Lower lobe of right lung (tissue), 2 donors: Measurements from ENCODE around the gene CDYL2. TPM values are rescaled to one million over a fixed set of nuclear protein-coding genes. Genes with fewer than 3 reads are reported as not detected.

Experiments used
- ATAC-seq, 2 donors: fragments of 200-7000 bp; cut with Tn5 transposase; one replicate each; pipeline ENCODE4 v1.9.1; 2020 to 2022; ENCODE audit warnings: mild to moderate bottlenecking in 2 of 2, moderate library complexity in 2 of 2
- DNase-seq: peaks from one replicate; pipeline ENCODE4 v3.0.0-alpha.2; 2020
- H3K27ac ChIP-seq: fragments of 200-600 bp; one replicate; pipeline ENCODE4 v1.8.0; 2022
- H3K27me3 ChIP-seq: fragments of 200-600 bp; one replicate; pipeline ENCODE4 v1.8.0; 2022; ENCODE audit warnings: low read depth
- H3K36me3 ChIP-seq: fragments of 200-600 bp; one replicate; pipeline ENCODE4 v1.8.0; 2022; ENCODE audit warnings: mild to moderate bottlenecking
- H3K4me1 ChIP-seq: fragments of 200-600 bp; one replicate; pipeline ENCODE4 v1.8.0; 2022
- H3K4me3 ChIP-seq: fragments of 200-600 bp; one replicate; pipeline ENCODE4 v1.8.0; 2022; ENCODE audit warnings: mild to moderate bottlenecking
- H3K9me3 ChIP-seq: fragments of 200-600 bp; one replicate; pipeline ENCODE4 v1.8.0; 2022
- intact Hi-C: fragments of 100-400 bp; cut with DNase I; formaldehyde crosslinking; loops from one replicate; pipeline ENCODE4 v1.11.0; 2022
- total RNA-seq: library from RNA; stranded (reverse); fragmentation: NEBNext Ultra II Directional; extraction: Animal tissue kit (Norgen Biotek cat#: 25700); gene quantifications from one replicate; pipeline ENCODE4 v1.2.1, GENCODE V29; 2021
- TF ChIP-seq, protein P1 (sequence below): fragments of 200-600 bp; IDR thresholded peaks from one replicate; pipeline ENCODE4 v1.8.0; 2022; ENCODE audit warnings: antibody characterized with exemption, mild to moderate bottlenecking
- donor health status: DM: no; HTN: yes; CAD: no; lungs with severe emphysema.

Gene CDYL2
- total RNA-seq, 1 donor from 2014 or later: 14.7 TPM

DNA sequence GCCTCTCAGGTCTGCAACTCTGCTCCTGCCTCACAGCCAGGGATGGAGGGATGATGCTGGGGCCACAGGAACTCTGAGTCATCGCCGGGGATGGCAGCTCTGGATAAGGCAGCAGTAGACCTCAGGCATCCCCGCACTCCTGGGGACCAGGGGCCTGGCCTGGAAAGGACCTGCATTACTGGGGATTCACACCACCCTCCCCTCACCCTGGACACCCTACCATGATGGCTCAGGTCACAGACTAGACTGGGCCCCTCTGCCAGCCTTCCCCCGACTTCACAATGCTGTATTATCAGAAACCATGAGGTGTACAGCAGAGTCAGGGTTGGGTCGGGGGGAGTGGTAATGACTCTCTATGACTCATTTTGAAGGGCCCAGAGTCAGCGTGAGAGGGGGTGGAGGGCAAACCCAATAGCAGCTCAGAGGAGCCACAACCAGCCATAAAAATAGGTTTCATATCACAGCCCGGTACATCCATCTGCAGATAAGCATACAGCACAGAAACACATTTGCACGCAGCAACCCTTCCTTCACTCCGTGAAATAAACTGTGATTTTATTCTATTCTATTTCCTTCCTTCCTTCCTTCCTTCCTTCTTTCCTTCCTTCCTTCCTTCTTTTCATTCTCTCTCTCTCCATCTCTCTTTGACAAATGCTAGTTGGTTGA, 234.8 kb downstream of the CDYL2 start:
- DNase-seq (no peak), ATAC-seq (peak; percentile 36 to 57)
- Histone ChIP-seq H3K4me3 (no peak overlapping the region), H3K36me3 (no peaks in the 10 kb centered on the region), H3K27ac (no peak overlapping the region), H3K9me3 (no peaks in the 10 kb centered on the region), H3K27me3 (no peaks in the 10 kb centered on the region), H3K4me1 (no peaks in the 10 kb centered on the region)
- intact Hi-C loops: no loop called here
- TF ChIP-seq, protein P1, sequence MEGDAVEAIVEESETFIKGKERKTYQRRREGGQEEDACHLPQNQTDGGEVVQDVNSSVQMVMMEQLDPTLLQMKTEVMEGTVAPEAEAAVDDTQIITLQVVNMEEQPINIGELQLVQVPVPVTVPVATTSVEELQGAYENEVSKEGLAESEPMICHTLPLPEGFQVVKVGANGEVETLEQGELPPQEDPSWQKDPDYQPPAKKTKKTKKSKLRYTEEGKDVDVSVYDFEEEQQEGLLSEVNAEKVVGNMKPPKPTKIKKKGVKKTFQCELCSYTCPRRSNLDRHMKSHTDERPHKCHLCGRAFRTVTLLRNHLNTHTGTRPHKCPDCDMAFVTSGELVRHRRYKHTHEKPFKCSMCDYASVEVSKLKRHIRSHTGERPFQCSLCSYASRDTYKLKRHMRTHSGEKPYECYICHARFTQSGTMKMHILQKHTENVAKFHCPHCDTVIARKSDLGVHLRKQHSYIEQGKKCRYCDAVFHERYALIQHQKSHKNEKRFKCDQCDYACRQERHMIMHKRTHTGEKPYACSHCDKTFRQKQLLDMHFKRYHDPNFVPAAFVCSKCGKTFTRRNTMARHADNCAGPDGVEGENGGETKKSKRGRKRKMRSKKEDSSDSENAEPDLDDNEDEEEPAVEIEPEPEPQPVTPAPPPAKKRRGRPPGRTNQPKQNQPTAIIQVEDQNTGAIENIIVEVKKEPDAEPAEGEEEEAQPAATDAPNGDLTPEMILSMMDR: no peak

DNA sequence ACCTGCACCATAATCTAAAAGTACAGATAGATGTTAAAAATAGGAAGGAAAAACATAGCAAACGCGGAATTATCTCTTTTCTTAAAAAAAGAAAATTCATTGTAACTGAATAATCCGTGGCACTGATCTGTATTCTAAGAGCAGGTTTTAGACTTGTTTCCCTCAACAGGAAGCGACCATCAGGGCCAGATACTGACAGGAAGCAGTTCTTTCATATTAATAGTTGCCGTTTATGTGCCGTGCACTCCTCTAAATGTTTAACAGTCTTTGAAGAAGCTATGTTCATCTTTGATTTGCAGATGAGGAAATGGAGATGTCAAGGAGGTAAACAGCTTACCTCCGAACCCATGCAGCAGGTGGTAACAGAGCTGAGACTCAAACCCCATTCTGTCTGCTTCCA, 240.0 kb downstream of the CDYL2 start:
- DNase-seq (no peak), ATAC-seq (no peak)
- no peaks in the 10 kb centered on the region for H3K27me3 ChIP-seq
- H3K36me3 ChIP-seq: no peaks in the 10 kb centered on the region
- H3K27ac ChIP-seq: no peak overlapping the region
- H3K9me3 ChIP-seq: no peaks in the 10 kb centered on the region
- H3K4me1 ChIP-seq: no peaks in the 10 kb centered on the region
- intact Hi-C loops: no loop called here
- TF ChIP-seq, protein P1: no peak
- H3K4me3 ChIP-seq: no peak overlapping the region

DNA sequence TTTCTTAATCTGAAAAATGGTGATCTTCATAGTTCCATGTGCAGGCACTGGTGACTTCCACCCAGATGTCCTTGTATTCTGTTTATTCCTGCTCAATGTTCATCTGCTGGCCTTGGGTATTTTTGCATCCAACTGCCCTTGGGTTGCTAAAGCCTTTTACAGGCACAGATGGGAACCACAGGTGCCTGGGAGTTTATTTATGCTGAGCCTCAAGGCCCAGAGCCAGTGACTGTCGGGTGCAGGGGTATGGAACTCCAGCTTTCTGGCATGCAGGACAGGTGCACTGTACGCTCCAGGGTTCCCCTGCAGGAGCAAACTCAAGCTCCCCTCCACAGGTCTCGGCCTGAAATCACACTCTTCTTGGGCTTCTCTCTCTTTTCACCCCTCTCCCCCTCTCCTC, 241.3 kb downstream of the CDYL2 start:
- Histone ChIP-seq H3K9me3 (no peaks in the 10 kb centered on the region), H3K4me3 (no peak overlapping the region), H3K4me1 (no peaks in the 10 kb centered on the region), H3K27me3 (no peaks in the 10 kb centered on the region), H3K27ac (no peak overlapping the region), H3K36me3 (no peaks in the 10 kb centered on the region)
- TF ChIP-seq, protein P1: no peak
- intact Hi-C loops: no loop called here
- ATAC-seq: no peak
- no peak for DNase-seq

DNA sequence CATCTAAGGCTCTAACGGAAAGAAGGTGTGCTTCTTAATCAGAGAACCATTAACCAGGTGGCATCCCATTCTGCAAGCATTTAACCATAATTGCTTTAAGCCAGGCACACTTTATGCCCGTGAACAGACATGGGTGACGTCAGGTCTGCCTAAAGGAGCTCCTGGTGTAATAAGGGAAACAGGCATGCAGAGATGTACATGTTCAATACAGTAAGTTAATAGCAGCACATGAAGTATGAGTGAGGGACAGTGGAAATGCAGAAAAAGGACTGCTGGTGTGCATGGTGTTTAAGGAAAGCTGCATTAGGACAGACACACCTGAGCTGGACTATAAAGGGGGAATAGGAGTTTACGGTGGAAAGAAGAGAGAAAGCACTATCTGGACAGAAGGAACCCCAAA, 245.0 kb downstream of the CDYL2 start:
- intact Hi-C loops: no loop called here
- ATAC-seq (no peak), DNase-seq (no peak)
- Histone ChIP-seq H3K36me3 (no peaks in the 10 kb centered on the region), H3K9me3 (no peaks in the 10 kb centered on the region), H3K4me1 (no peaks in the 10 kb centered on the region), H3K27me3 (no peaks in the 10 kb centered on the region), H3K27ac (no peak overlapping the region), H3K4me3 (no peak overlapping the region)
- TF ChIP-seq, protein P1: no peak

DNA sequence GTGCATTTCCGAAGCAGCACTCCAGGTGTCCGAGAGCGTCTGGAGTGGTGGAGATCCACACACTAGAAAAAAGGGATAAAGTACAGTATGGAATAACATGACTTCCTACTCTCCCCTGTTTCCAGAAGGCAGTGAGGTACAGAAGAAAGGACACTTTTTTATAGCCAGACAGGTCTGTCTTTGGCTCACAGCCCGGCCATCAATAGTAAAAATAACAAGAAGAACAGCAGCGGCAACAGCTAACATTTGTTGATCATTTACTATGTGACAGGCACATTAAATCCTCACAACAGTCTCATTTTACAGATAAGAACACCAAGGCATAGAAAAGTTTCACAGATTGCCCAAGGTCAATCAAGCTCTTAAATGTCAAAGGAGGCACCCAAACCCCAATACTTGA, 247.4 kb downstream of the CDYL2 start:
- ATAC-seq (no peak), DNase-seq (no peak)
- TF ChIP-seq, protein P1: no peak
- Histone ChIP-seq H3K4me1 (no peaks in the 10 kb centered on the region), H3K36me3 (no peaks in the 10 kb centered on the region), H3K9me3 (no peaks in the 10 kb centered on the region), H3K4me3 (no peak overlapping the region), H3K27ac (no peak overlapping the region), H3K27me3 (no peaks in the 10 kb centered on the region)
- intact Hi-C loops: no loop called here
